ENCODE results near the gene GREB1.

- TF ChIP-seq CTCF (conservative IDR thresholded peaks at IDR 0.05) (no peak), EZH2 (IDR thresholded peaks at IDR 0.05; ENCODE audit: low read depth) (no peak)
These were observed 87.6 kb downstream of the GREB1 start for GRCh38 chr2:11621410-11621809.
